ENCODE data around the gene EXOSC1. TPM values are rescaled to one million over a fixed set of nuclear protein-coding genes. Genes with fewer than 3 reads are reported as not detected.
A peak's percentile ranks its signal among the peaks of the same experiment; 100 is the strongest.

The EXOSC1 gene
- total and polyA plus RNA-seq, 2 of the 13 experiments (the other 11 are each of a cell fraction or from before 2014, with no cell fraction given), result 36.3 to 39.9 TPM

DNA sequence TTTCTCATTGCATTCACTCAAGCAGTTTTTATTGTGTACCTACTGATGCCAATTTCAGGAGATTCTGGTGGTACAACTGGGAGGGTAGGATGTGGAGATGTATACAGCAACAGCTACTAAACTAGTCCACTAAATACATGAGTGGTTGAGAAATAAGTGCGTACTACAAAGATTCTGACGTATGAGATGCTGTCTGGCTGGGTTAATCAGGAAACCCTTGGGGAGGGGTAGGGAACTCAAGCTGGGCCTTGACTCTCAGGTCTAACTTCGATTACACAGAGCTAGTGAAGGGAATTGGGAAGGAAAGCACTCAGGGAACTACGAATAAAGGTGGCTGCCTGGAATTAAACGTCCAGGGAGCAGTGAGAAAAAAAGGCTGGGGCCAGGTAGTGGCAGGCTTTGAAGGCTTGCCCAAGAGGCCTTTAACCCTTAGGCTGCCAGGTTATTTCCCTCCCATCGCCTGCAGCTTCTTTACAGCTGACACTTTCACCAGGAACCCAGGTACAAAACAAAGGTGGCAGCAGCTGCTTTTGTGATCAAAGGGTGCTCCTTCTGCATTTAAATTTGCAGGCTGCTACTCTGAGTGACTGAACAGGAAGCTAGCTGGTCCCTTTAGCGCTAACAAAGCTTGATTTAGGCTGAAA lies 49.2 kb upstream of the EXOSC1 start:
- peaks cover 41% of the 10 kb centered on the region for H3K4me1 ChIP-seq (ENCODE audit: insufficient read depth, low read length)
- ChIA-PET CTCF (ENCODE audit: low intra/inter-chr PET ratio, low total read pairs) (no interaction called here), POLR2A (no interaction called here)
- peaks cover 76% of the 10 kb centered on the region for H3K79me2 ChIP-seq (ENCODE audit: insufficient read depth, low read length)
- H3K4me3 ChIP-seq (replicated peaks in 1 of 3; ENCODE audit: insufficient read depth in 1 of 3, low read depth in 2 of 3, low read length in 3 of 3), result no peak overlapping the region; a peak in 1 of 6 replicates
- H4K20me1 ChIP-seq (ENCODE audit: insufficient read depth, low read length), result peaks cover 32% of the 10 kb centered on the region
- no peaks in the 10 kb centered on the region; a peak in 1 of 5 replicates for H3K27me3 ChIP-seq (ENCODE audit: control insufficient read depth in 1 of 2, insufficient read depth in 2 of 2, low read length in 2 of 2)
- H3K27ac ChIP-seq (ENCODE audit: extremely low read length, insufficient read depth, low read length), result no peak overlapping the region
- DNase-seq (ENCODE audit: low spot score), result no peak
- TF ChIP-seq, protein P1, sequence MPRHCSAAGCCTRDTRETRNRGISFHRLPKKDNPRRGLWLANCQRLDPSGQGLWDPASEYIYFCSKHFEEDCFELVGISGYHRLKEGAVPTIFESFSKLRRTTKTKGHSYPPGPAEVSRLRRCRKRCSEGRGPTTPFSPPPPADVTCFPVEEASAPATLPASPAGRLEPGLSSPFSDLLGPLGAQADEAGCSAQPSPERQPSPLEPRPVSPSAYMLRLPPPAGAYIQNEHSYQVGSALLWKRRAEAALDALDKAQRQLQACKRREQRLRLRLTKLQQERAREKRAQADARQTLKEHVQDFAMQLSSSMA (CRISPR knock-in tag; IDR thresholded peaks at IDR 0.05), result no peak
- TF ChIP-seq ZNF652 (CRISPR knock-in tag; IDR thresholded peaks at IDR 0.05; ENCODE audit: borderline replicate concordance, low read depth), result peak; percentile 89
- no peak overlapping the region; the same call in 1 of the 2 replicates for H3K9ac ChIP-seq (ENCODE audit: insufficient read depth, low read depth, low read length)
- no peak overlapping the region for H2AFZ ChIP-seq (ENCODE audit: low read length)
- intact Hi-C loops (cut with micrococcal nuclease; ENCODE audit: unreplicated experiment) (no loop called here), in situ Hi-C loops (cut with HindIII; ENCODE audit: extremely low pct_ligation_motif_present, low pct_unique_long_range_greater_than_20kb) (no loop called here)
- no peak for ATAC-seq
- FAIRE-seq, result peak; percentile 21
- H3K4me2 ChIP-seq (ENCODE audit: low read depth, low read length), result peak overlapping the region; percentile 91
- BruUV-seq (replicated peaks), result TSS peak; percentile 6
- H3K36me3 ChIP-seq (replicated peaks in 1 of 2; ENCODE audit: control insufficient read depth in 1 of 2, insufficient read depth in 2 of 2, low read length in 2 of 2), result peaks cover 4 to 16% of the 10 kb centered on the region in 2 experiments; a peak in 4 of 5 replicates
- WGBS (ENCODE audit: low lambda C conversion rate), result 52% methylated on average over 7 of the region's 7 CpGs
- H3K9me3 ChIP-seq (ENCODE audit: low read length), result no peaks in the 10 kb centered on the region

- 89% methylated on average over 2 of the region's 2 CpGs for WGBS (ENCODE audit: low lambda C conversion rate)
- CTCF ChIA-PET (ENCODE audit: low intra/inter-chr PET ratio, low total read pairs), result no interaction called here
- POLR2A ChIA-PET, result no interaction called here
- TF ChIP-seq RAD21 (CRISPR knock-in tag; IDR thresholded peaks at IDR 0.05), result no peak
- no peak for TF ChIP-seq HNRNPH1 (optimal IDR thresholded peaks at IDR 0.05; ENCODE audit: low read depth, low read length)
- TF ChIP-seq, protein P2, sequence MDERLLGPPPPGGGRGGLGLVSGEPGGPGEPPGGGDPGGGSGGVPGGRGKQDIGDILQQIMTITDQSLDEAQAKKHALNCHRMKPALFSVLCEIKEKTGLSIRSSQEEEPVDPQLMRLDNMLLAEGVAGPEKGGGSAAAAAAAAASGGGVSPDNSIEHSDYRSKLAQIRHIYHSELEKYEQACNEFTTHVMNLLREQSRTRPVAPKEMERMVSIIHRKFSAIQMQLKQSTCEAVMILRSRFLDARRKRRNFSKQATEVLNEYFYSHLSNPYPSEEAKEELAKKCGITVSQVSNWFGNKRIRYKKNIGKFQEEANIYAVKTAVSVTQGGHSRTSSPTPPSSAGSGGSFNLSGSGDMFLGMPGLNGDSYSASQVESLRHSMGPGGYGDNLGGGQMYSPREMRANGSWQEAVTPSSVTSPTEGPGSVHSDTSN (CRISPR knock-in tag; IDR thresholded peaks at IDR 0.05), result no peak
- TF ChIP-seq HNRNPK (IDR thresholded peaks at IDR 0.05; ENCODE audit: low read depth, low read length, poor library complexity, severe bottlenecking), result no peak
- TF ChIP-seq MIER2 (CRISPR knock-in tag; IDR thresholded peaks at IDR 0.05), result no peak
- no peak for TF ChIP-seq SNAPC4 (CRISPR knock-in tag; IDR thresholded peaks at IDR 0.05)
- no peak for TF ChIP-seq ZNF562 (CRISPR knock-in tag; IDR thresholded peaks at IDR 0.05; ENCODE audit: borderline replicate concordance)
- no peak for TF ChIP-seq TEAD2 (CRISPR knock-in tag; IDR thresholded peaks at IDR 0.05)
- TF ChIP-seq, protein P3, sequence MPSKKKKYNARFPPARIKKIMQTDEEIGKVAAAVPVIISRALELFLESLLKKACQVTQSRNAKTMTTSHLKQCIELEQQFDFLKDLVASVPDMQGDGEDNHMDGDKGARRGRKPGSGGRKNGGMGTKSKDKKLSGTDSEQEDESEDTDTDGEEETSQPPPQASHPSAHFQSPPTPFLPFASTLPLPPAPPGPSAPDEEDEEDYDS (CRISPR knock-in tag; IDR thresholded peaks at IDR 0.05), result no peak
Observed at GRCh38 chr10:97494151-97494550, 48.3 kb upstream of the EXOSC1 start.

More at GRCh38 chr10:97494151-97494550, 48.3 kb upstream of the EXOSC1 start:
- Histone ChIP-seq H3K27ac (ENCODE audit: extremely low read length, insufficient read depth, low read length) (no peak overlapping the region), H3K4me2 (ENCODE audit: low read depth, low read length) (no peak overlapping the region), H4K20me1 (ENCODE audit: insufficient read depth, low read length) (peaks cover 34% of the 10 kb centered on the region), H3K9me3 (ENCODE audit: low read length) (no peaks in the 10 kb centered on the region), H3K9ac (ENCODE audit: insufficient read depth, low read depth, low read length) (no peak overlapping the region), H3K36me3 (replicated peaks in 1 of 2; ENCODE audit: control insufficient read depth in 1 of 2, insufficient read depth in 2 of 2, low read length in 2 of 2) (peaks cover 4 to 16% of the 10 kb centered on the region in 2 experiments; a peak in 4 of 5 replicates), H3K4me3 (replicated peaks in 1 of 3; ENCODE audit: insufficient read depth in 1 of 3, low read depth in 2 of 3, low read length in 3 of 3) (no peak overlapping the region), H3K79me2 (ENCODE audit: insufficient read depth, low read length) (peaks cover 84% of the 10 kb centered on the region), H3K4me1 (ENCODE audit: insufficient read depth, low read length) (peaks cover 39% of the 10 kb centered on the region), H2AFZ (ENCODE audit: low read length) (no peak overlapping the region), H3K27me3 (ENCODE audit: control insufficient read depth in 1 of 2, insufficient read depth in 2 of 2, low read length in 2 of 2) (no peaks in the 10 kb centered on the region; a peak in 1 of 5 replicates)
- BruUV-seq (replicated peaks), result no TSS peak
- intact Hi-C loops (cut with micrococcal nuclease; ENCODE audit: unreplicated experiment), result no loop called here
- no peak for ATAC-seq
- DNase-seq (ENCODE audit: low spot score), result no peak
- FAIRE-seq, result no peak
- in situ Hi-C loops (cut with HindIII; ENCODE audit: extremely low pct_ligation_motif_present, low pct_unique_long_range_greater_than_20kb), result no loop called here

Data from HepG2 (cell line).